Neural cell (in vitro differentiated cells): Measurements from ENCODE around the gene FMN2. TPM values are rescaled to one million over a fixed set of nuclear protein-coding genes. Genes with fewer than 3 reads are reported as not detected.

Experiments
- H2AFZ ChIP-seq: fragments of 200-600, 300-800 bp; sonication (generic), shearing (Covaris generic); 2 replicates; pipeline ENCODE4 v1.6.0; 2014; ENCODE audit warnings: low read depth, mild to moderate bottlenecking, antibody characterized with exemption, low read length, moderate library complexity
- H3F3A ChIP-seq: fragments of 200-600 bp; shearing (Covaris generic); 2 replicates; pipeline ENCODE4 v1.6.1; 2016; ENCODE audit warnings: mild to moderate bottlenecking, moderate library complexity, mixed read lengths, antibody characterized with exemption, low read length; ENCODE audit not compliant: insufficient read depth, poor library complexity, severe bottlenecking
- H3K27ac ChIP-seq: fragments of 200-600, 300-800 bp; sonication (generic), shearing (Covaris generic); 2 replicates; pipeline ENCODE4 v1.5.1; 2014; ENCODE audit warnings: mild to moderate bottlenecking, low read length, moderate library complexity
- H3K27me3 ChIP-seq: fragments of 300-800, 200-600 bp; sonication (generic), shearing (Covaris generic); 2 replicates; pipeline ENCODE4 v1.6.0; 2014; ENCODE audit warnings: mild to moderate bottlenecking, low read depth, low read length, moderate library complexity; ENCODE audit not compliant: insufficient read depth
- H3K36me3 ChIP-seq: fragments of 300-800, 200-600 bp; sonication (generic), shearing (Covaris generic); 2 replicates; pipeline ENCODE4 v1.5.1; 2014; ENCODE audit warnings: mild to moderate bottlenecking, antibody characterized with exemption, low read length, moderate library complexity; ENCODE audit not compliant: insufficient read depth
- H3K4me2 ChIP-seq: fragments of 300-800, 200-600 bp; sonication (generic), shearing (Covaris generic); 2 replicates; pipeline ENCODE4 v1.6.0; 2014; ENCODE audit warnings: mild to moderate bottlenecking, low read length
- H3K4me3 ChIP-seq: fragments of 300-800, 200-600 bp; sonication (generic), shearing (Covaris generic); 2 replicates; pipeline ENCODE4 v1.5.1; 2014; ENCODE audit warnings: mild to moderate bottlenecking, low read length, moderate library complexity
- H3K79me2 ChIP-seq: fragments of 200-600 bp; shearing (Covaris generic); replicated peaks from 2 replicates; pipeline ENCODE4 v1.6.0; 2014; ENCODE audit warnings: mild to moderate bottlenecking, low read length, moderate library complexity; ENCODE audit not compliant: insufficient read depth
- H3K9ac ChIP-seq: fragments of 300-800, 200-600 bp; sonication (generic), shearing (Covaris generic); 2 replicates; pipeline ENCODE4 v1.6.1; 2016; ENCODE audit warnings: mild to moderate bottlenecking, low read length, mixed read lengths
- H3K9me2 ChIP-seq: fragments of 200-600 bp; shearing (Covaris generic); 2 replicates; pipeline ENCODE4 v1.6.1; 2016; ENCODE audit warnings: mild to moderate bottlenecking, low read length, mixed read lengths; ENCODE audit not compliant: insufficient read depth
- H3K9me3 ChIP-seq: fragments of 200-600, 300-800 bp; sonication (generic), shearing (Covaris generic); 2 replicates; pipeline ENCODE4 v1.6.1; 2016; ENCODE audit warnings: mild to moderate bottlenecking, mixed run types, low read length, moderate library complexity, mixed read lengths
- H4K20me1 ChIP-seq: fragments of 200-600 bp; shearing (Covaris generic); 2 replicates; pipeline ENCODE4 v1.6.1; 2016; ENCODE audit warnings: mild to moderate bottlenecking, mixed run types; ENCODE audit not compliant: insufficient read depth
- CTCF ChIP-seq: fragments of 450-650 bp; IDR thresholded peaks from 2 replicates; pipeline ENCODE4 v1.5.1; 2014; ENCODE audit warnings: antibody characterized with exemption, mild to moderate bottlenecking, moderate library complexity; ENCODE audit not compliant: poor library complexity, severe bottlenecking
- EP300 ChIP-seq: fragments of 450-650 bp; conservative IDR thresholded peaks from 2 replicates; pipeline ENCODE4 v1.6.1; 2014; ENCODE audit warnings: antibody characterized with exemption, mild to moderate bottlenecking, moderate library complexity; ENCODE audit not compliant: poor library complexity, severe bottlenecking
- EZH2 ChIP-seq: fragments of 200-600, 300-800 bp; shearing (Covaris generic), sonication (generic); IDR thresholded peaks from 2 replicates; pipeline ENCODE4 v1.6.1; 2014; ENCODE audit warnings: antibody characterized with exemption, low read length, borderline replicate concordance, mild to moderate bottlenecking; ENCODE audit not compliant: insufficient read depth, poor library complexity, severe bottlenecking
- MXI1 ChIP-seq: fragments of 450-650 bp; conservative IDR thresholded peaks from 2 replicates; pipeline ENCODE4 v1.6.1; 2014; ENCODE audit warnings: antibody characterized with exemption, mild to moderate bottlenecking; ENCODE audit not compliant: poor library complexity, severe bottlenecking
- POLR2AphosphoS5 ChIP-seq: IDR thresholded peaks from 2 replicates; pipeline ENCODE4 v1.6.1; 2012
- RAD21 ChIP-seq: fragments of 450-650 bp; conservative IDR thresholded peaks from 2 replicates; pipeline ENCODE4 v1.6.1; 2014; ENCODE audit warnings: antibody characterized with exemption, mild to moderate bottlenecking, moderate library complexity
- REST ChIP-seq: IDR thresholded peaks from 2 replicates; pipeline ENCODE4 v1.6.1; 2012; ENCODE audit warnings: borderline replicate concordance
- SMC3 ChIP-seq: fragments of 450-650 bp; conservative IDR thresholded peaks from 2 replicates; pipeline ENCODE4 v1.6.1; 2014; ENCODE audit warnings: antibody characterized with exemption, mild to moderate bottlenecking, moderate library complexity; ENCODE audit not compliant: poor library complexity
- TAF1 ChIP-seq: IDR thresholded peaks from 2 replicates; pipeline ENCODE4 v1.6.1; 2012; ENCODE audit warnings: low read depth
- polyA plus RNA-seq: library from polyadenylated mRNA; depleted of rRNA; stranded (reverse); fragments of >200 nt; gene quantifications from 2 replicates; pipeline ENCODE4 v1.2.3, GENCODE V29; 2014

The FMN2 gene
- polyA plus RNA-seq, 1 donor from 2014 or later = 23.9 TPM

GRCh38 chr1:240295811-240296210, 204.1 kb downstream of the FMN2 start:
- Histone ChIP-seq H4K20me1 (no peaks in the 10 kb centered on the region), H3K9me2 (no peaks in the 10 kb centered on the region), H3K36me3 (peaks cover 5% of the 10 kb centered on the region), H3K79me2 (no peaks in the 10 kb centered on the region), H3K27me3 (no peaks in the 10 kb centered on the region), H3K9ac (no peak overlapping the region), H3K9me3 (no peaks in the 10 kb centered on the region), H3F3A (no peaks in the 10 kb centered on the region), H3K4me2 (no peak overlapping the region), H3K4me3 (no peak overlapping the region), H2AFZ (no peak overlapping the region), H3K27ac (no peak overlapping the region)
- TF ChIP-seq RAD21 = no peak
- TF ChIP-seq REST = no peak
- TF ChIP-seq POLR2AphosphoS5 = no peak
- no peak for TF ChIP-seq CTCF
- no peak for TF ChIP-seq TAF1
- no peak for TF ChIP-seq EP300
- TF ChIP-seq EZH2 = no peak
- TF ChIP-seq SMC3 = no peak
- no peak for TF ChIP-seq MXI1

GRCh38 chr1:240304466-240304865, 212.8 kb downstream of the FMN2 start:
- H3K36me3 ChIP-seq = peaks cover 3% of the 10 kb centered on the region
- no peak overlapping the region for H2AFZ ChIP-seq
- no peaks in the 10 kb centered on the region for H3K27me3 ChIP-seq
- no peaks in the 10 kb centered on the region for H3K9me3 ChIP-seq
- no peak overlapping the region for H3K9ac ChIP-seq
- H3F3A ChIP-seq = no peaks in the 10 kb centered on the region
- H3K27ac ChIP-seq = no peak overlapping the region
- no peak for TF ChIP-seq EP300
- TF ChIP-seq REST = no peak
- no peak for TF ChIP-seq CTCF
- H4K20me1 ChIP-seq = no peaks in the 10 kb centered on the region
- no peaks in the 10 kb centered on the region for H3K9me2 ChIP-seq
- no peaks in the 10 kb centered on the region for H3K79me2 ChIP-seq
- no peak overlapping the region for H3K4me3 ChIP-seq
- no peak overlapping the region for H3K4me2 ChIP-seq
